ENCODE data around the gene CCNY.

The CCNY gene

DNA sequence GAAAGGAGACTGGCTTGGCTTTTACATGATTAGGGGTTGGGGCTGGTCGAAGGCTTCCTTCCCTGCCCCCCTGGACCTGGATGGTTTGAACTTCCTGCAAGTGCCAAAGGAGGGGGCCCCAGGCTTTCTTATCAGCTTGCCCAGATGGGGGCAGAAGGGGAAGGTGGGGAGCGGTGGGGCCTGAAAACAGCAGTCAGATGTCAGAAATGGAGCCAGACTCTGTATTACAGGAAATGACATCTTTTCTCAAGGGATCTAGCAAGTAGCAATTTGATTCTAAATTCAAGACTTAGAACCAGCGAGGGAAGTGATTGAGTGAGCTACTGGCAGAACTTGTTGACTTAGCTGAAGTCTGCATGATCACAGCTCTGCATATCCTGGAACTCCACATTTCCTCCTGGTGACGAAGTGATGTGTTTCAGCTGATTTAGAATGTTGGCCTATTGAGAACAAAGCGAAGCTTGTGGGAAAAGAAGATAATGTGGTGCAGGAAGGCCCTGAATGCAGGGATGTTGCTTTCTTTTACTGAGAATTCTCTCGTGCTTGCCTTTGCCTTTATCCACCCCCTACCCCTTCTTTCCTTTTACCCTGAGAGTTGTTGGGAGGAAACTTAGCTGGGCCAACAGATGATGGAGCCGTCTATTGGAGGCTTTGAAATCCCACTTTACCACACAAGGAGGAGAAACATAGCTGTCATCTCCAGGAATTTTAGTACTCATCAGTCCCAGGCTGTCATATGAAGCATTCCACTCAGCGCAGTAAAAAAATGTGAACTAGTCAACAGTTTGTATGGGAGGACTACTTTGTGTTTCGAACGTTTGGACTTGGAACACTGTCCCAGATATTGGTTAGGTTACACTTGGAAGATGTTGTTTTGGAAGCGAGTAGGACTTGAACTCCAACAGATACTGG lies 43.2 kb downstream of the CCNY start:
- TF ChIP-seq SIN3A (IDR thresholded peaks at IDR 0.05; ENCODE audit: borderline replicate concordance, insufficient read depth, low read length) (peak; percentile 55; the same call in 1 of the 2 replicates), TAF1 (IDR thresholded peaks at IDR 0.05; ENCODE audit: borderline replicate concordance, insufficient read depth, low read length) (0 out of 2 replicates have a peak, but pooled peaks have one; percentile 13), POLR2AphosphoS5 (IDR thresholded peaks at IDR 0.05; ENCODE audit: low read depth, low read length) (no peak), REST (IDR thresholded peaks at IDR 0.05; ENCODE audit: insufficient read depth in 1 of 2, low read depth in 2 of 2, low read length in 2 of 2) (no peak)

DNA sequence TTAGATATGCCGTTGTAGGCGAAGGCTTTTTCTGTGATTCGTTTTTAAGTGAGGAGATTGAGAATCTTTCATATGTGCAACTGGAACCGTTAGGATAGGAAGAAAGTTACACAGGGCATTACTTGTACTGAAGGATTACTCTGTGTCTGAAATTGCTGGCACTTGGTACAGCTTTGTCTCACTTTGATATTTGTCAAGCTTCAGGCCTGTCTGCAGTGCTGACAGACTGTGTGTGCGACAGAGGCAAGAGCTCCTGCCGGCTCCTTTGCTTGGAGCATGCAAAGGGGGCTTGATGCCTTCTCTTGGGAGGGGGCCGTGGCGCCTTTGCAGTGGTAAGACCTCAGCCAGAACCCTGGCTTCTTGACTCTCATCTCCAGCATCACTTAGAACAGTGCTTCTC lies 45.8 kb downstream of the CCNY start:
- TF ChIP-seq REST (IDR thresholded peaks at IDR 0.05; ENCODE audit: insufficient read depth in 1 of 2, low read depth in 2 of 2, low read length in 2 of 2) = no peak
- TF ChIP-seq SIN3A (IDR thresholded peaks at IDR 0.05; ENCODE audit: borderline replicate concordance, insufficient read depth, low read length) = no peak
- no peak for TF ChIP-seq TAF1 (IDR thresholded peaks at IDR 0.05; ENCODE audit: borderline replicate concordance, insufficient read depth, low read length)
- TF ChIP-seq FOXP2 (optimal IDR thresholded peaks at IDR 0.05; ENCODE audit: borderline replicate concordance, extremely low read depth, extremely low read length, insufficient read depth) = no peak
- TF ChIP-seq POLR2AphosphoS5 (IDR thresholded peaks at IDR 0.05; ENCODE audit: low read depth, low read length) = no peak

- TF ChIP-seq POLR2AphosphoS5 (IDR thresholded peaks at IDR 0.05; ENCODE audit: low read depth, low read length) = no peak
- TF ChIP-seq TAF1 (IDR thresholded peaks at IDR 0.05; ENCODE audit: borderline replicate concordance, insufficient read depth, low read length) = no peak
These were observed 48.1 kb downstream of the CCNY start for GRCh38 chr10:35384265-35384868.

DNA sequence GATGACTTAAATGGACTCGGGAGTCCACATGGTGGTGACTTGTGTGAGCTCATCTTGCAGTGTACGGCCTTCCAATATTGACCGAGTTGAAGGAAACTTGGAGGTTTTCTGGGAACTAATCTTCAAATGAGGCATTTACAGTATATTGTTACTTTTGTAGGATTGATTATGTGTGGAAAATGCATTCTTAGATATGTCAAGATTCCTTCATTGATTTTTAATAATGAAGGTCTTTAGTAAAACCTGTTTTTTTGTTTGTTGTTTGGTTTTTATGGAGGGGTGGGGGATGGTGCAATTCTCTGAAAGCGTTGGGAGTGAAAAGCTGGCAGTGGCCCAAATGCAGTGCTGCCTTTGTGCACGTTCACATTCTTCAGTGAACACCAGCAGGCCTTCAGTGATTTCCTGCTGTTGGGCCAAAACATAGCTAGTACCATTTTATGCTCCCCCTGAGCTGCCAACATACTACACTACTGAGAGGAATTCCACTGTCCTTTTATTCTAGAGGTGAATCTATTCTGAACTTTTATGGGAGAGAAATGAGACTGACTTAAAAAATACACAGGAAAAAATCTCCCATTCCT lies 50.4 kb downstream of the CCNY start:
- TF ChIP-seq TAF1 (IDR thresholded peaks at IDR 0.05; ENCODE audit: borderline replicate concordance, insufficient read depth, low read length) (no peak), SIN3A (IDR thresholded peaks at IDR 0.05; ENCODE audit: borderline replicate concordance, insufficient read depth, low read length) (no peak), POLR2AphosphoS5 (IDR thresholded peaks at IDR 0.05; ENCODE audit: low read depth, low read length) (no peak), FOXP2 (optimal IDR thresholded peaks at IDR 0.05; ENCODE audit: borderline replicate concordance, extremely low read depth, extremely low read length, insufficient read depth) (no peak)

DNA sequence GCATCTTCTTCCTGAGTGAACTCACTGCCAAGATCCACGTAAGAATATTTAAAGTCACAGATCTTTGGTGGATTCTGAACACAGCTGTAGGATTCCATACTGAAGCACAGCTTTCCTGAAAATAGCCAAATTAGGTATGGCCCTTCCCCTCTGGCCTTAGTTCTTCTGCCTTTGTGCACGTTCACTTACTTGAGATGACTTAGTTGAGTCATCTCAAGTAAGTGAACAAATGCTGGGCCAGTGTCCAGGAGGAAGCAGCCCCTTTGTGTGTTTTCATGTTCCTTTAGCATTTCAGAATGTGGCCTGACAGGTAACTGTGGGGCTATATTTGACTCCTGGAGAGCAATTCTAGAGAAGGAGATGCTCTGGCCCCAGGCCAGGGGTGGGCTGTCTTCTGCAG lies 51.5 kb downstream of the CCNY start:
- TF ChIP-seq POLR2AphosphoS5 (IDR thresholded peaks at IDR 0.05; ENCODE audit: low read depth, low read length) (no peak), TAF1 (IDR thresholded peaks at IDR 0.05; ENCODE audit: borderline replicate concordance, insufficient read depth, low read length) (no peak), FOXP2 (optimal IDR thresholded peaks at IDR 0.05; ENCODE audit: borderline replicate concordance, extremely low read depth, extremely low read length, insufficient read depth) (no peak), SIN3A (IDR thresholded peaks at IDR 0.05; ENCODE audit: borderline replicate concordance, insufficient read depth, low read length) (no peak), REST (IDR thresholded peaks at IDR 0.05; ENCODE audit: insufficient read depth in 1 of 2, low read depth in 2 of 2, low read length in 2 of 2) (no peak)
